Left renal cortex interstitium (tissue), 4 donors: Measurements from ENCODE around the gene FOXP1. TPM values are rescaled to one million over a fixed set of nuclear protein-coding genes. Genes with fewer than 3 reads are reported as not detected.

Experiments
- DNase-seq, 4 donors: peaks; one replicate each; pipeline ENCODE4 v3.0.0-alpha.2; 2013; ENCODE audit warnings: low read depth in 4 of 4, low spot score in 2 of 4, missing footprints in 1 of 4
- polyA plus RNA-seq, 4 donors: library from polyadenylated mRNA; unstranded; fragments of 120-200 nt; gene quantifications; one replicate each; pipeline ENCODE4 v1.2.1, GENCODE V29; 2013; ENCODE audit not compliant: insufficient read length in 4 of 4

FOXP1 gene
- polyA plus RNA-seq, 4 donors, result 31.2 to 45.8 (median 38.9) TPM

GRCh38 chr3:71409352-71409751, 174.2 kb downstream of the FOXP1 start:
- DNase-seq, result no peak

- no peak for DNase-seq
These were observed 174.6 kb downstream of the FOXP1 start for GRCh38 chr3:71408903-71409302.

- DNase-seq, result no peak
These were observed 175.7 kb downstream of the FOXP1 start for GRCh38 chr3:71407823-71408222.

DNA sequence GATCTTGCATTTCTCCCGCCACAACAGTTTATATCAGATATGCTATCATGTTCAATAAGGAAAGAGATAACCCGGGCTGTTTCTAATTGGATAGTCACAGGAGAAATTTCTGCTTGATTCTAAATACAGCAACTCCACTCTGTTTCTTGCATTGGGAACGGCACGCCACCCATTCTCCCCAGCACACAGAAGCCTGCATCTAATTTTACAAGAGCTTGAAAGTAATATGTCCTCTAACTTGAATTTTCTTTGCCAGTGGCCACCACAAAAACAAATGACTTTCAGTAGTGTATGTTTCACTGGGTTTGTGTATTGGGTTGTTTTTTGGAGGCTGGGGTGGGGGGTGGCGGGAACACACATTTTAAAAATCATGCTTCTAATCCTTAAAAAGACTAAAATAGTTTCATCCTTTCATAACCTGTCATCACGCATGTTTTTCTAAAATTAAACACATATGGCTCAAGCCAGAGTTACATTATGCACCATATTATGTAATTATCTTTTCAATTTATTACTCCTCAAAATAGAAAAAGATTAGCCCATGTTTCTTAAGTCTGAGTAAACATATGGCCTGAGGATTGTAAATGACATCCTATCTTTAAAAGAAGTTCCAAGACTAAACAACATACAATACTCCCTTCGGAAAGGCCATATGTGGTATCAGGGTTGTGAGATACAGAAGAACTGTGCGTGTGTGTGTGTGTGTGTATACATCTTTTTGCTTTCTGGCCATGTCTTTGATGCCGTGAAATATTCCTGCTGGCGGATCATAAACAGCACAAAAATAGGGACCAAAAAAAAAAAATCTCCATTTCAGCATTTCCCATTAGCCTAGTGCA, 176.3 kb downstream of the FOXP1 start:
- DNase-seq, result no peak

- no peak for DNase-seq
These were observed 180.6 kb downstream of the FOXP1 start for GRCh38 chr3:71402911-71403310.

DNA sequence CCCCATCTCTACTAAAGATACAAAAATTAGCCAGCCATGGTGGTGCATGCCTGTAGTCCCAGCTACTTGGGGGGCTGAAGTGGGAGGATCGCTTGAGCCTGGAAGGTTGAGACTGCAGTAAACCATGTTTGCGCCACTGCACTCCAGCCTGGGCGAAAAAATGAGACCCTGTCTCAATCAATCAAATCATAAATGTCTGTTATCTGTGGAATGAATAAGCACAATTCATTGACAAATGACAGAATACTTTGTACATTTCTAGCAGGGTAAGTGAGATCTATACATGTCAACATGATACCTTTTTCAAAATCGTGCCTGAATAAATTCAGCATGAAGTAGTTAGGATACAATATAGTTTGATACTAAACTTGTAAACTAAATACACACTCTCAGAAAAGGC, 181.2 kb downstream of the FOXP1 start:
- DNase-seq, result no peak

DNA sequence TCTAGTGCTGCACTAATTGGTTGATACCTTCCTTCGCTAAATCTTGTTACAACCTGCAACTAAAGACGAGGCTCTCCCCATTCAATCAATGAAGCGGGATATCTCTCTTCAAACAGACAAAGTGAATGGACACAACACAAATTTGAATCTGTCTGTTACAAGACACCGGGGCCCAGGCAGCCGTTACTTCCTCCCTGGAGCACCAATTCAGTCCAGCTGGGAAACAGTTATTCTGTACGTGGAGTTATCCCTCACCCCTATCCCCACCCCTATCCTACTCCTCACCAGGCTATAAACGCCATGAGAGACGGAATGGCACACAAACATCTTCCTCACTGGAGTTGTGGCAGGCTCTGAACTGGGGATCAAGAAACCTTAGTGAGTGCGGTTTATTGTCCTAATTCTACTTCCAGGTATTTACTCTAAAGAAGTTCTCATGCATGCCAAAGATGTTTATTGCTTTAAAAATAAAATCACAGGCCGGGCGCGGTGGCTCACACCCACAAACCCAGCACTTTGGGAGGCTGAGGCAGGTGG, 181.8 kb downstream of the FOXP1 start:
- no peak for DNase-seq

GRCh38 chr3:71400986-71401451, 182.5 kb downstream of the FOXP1 start:
- DNase-seq, result no peak

DNA sequence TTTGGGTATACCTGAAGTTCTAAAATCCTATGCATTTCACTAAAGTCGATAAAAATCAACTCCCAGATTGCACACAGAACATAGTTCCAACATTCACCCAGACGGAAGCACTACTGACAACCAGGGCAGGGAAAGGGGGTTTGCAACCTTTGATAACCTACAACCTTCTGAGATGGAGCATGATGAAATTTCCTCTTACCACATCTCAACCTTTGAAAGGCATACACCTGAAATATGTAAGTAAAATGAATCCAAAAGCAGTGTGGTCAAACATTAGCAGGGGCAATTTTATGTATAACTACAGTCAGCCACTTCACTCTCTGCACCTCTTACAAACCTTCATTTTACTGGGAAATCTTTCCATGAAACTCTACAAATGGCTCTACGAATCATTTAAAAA, 184.1 kb downstream of the FOXP1 start:
- DNase-seq, result no peak

DNA sequence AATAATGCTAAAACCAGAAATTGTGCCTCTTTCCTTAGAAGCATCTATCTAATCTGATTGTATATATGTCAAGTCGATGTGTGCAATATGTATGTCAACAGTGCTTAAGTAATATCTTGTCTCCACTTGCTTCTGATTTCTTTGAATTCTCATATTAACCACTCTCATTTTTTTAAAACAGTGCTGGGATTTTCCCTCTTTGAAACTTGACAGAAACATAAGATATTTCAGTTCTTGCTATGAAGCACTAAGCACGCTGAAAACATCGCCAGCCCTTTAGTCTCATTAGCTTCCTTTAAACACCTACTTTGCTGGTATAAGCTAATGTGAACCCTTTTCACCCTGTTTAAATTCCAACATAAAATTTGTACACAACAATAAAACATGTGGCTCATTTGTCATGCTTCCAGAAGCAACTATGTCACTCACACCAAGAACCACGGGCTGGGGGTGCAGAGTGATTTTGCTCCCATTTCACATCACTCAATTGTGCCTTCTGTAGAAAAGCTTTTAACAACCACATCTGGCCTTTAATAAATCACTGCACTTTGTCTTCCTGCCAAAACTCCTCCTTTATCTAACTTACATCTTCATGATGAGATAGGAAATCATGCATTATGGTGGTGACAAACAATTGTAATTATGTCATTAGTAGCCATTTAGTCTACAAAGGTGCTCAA, 185.2 kb downstream of the FOXP1 start:
- no peak for DNase-seq

- no peak for DNase-seq
These were observed 185.8 kb downstream of the FOXP1 start for GRCh38 chr3:71397726-71398125.

GRCh38 chr3:71397046-71397445, 186.5 kb downstream of the FOXP1 start:
- no peak for DNase-seq

DNA sequence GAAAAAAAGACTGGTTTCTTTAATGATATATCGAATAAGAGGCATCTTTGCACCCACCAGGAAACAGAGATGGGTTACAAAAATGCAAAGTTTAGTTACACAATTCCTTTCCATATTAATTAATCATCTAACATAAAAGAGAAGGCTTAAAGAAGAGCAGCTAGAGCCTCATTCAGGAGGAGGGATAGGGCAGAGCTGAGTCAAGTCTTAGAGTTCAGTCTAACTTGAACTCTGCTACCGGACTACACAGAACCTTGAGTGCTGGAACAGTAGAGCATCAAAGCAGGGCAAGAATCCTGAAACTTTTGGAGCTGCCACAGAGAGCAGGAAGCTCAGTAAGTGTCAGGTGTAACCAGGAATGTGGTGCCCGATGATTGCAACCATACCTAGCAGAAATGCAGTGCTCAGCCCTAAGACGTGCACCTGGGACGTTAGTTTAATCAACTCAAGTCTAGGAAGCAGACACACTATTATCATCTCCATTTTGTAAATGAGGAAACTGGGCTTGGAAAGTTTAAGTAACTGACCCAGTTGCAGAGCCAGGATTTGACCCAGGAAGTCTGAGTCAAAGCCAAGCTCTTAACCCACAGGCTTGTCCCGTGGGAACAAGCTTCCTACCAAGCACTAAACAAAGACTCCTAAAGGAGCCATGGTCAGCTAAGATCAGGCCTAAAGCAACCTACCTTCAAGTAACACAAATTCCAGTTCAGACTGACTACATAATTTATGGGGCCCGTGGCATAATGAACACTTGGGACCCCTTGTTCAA, 187.4 kb downstream of the FOXP1 start:
- no peak for DNase-seq

DNA sequence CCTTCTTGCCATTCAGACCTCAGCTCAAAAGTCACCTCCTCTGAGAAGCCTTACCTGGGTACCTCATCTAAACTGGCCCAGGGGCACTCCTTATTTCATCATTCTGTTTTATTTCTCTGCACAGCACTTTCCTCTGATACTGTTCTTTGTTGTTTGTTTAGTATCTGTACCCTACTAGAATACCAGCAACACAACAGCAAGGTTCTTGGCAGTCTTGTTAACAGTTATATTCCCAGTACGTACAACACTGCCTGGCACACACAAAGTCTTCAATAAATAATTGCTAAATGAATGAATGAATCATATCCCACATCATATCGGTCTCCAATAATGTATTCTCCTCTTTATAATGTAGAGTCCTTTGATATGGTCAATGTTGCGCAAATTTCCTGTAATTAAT, 188.1 kb downstream of the FOXP1 start:
- no peak for DNase-seq

DNA sequence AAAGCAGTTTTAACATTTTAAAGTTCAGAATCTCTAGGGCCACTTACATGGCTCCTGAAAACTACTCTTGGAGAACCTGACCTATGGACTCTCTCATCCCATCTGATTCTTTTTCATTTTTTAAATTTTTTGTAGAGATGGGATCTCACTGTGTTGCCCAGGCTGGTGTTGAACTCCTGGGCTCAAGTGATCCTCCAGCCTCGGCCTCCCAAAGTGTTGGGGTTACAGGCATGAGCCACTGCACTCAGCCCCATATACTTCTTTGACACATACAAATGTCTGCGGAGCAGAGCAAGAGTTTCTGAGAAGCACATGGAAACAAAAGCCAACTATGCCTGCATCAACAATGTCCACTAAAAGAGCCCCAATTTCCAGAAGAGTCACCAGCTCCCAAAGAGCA, 189.8 kb downstream of the FOXP1 start:
- no peak for DNase-seq

GRCh38 chr3:71393093-71393492, 190.4 kb downstream of the FOXP1 start:
- no peak for DNase-seq

- DNase-seq, result no peak
These were observed 191.3 kb downstream of the FOXP1 start for GRCh38 chr3:71392251-71392650.

GRCh38 chr3:71391361-71391760, 192.2 kb downstream of the FOXP1 start:
- DNase-seq, result no peak

DNA sequence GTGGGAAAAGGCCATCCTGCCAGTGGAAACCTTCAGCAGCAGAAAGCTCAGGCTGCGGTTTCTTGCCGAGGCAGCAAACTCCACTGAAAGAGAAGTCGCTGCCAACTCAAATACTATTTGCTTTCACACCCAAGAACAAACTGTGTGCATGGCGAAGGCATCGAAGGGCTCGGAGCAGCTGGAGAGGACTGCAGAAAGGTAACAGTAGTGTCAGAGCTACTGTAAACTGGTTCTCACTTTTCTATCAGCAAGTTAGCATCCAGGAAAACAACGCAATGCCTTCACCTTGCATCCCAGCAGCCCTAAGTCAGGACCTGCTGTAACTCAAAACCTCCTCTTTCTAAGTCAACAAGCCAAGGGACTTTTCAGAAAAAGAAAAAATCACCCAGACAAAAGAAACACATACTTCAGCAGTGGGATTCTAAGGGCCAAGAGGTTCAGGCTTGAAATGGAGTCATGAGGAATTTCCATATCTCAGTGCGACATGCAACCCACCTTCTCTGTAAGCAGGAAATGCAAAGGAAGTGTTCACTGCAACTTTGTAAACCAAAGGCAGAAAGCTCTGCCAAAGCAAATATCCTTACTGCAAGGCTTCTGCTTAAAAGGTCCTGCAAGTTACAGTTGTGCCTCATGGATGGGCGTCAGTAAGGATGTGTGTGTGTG, 193.5 kb downstream of the FOXP1 start:
- peak in 1 of 4 donors; percentile 77 for DNase-seq

- DNase-seq, result no peak
These were observed 194.3 kb downstream of the FOXP1 start for GRCh38 chr3:71389191-71389590.
